CD4-positive, alpha-beta T cell (primary cell): Measurements from ENCODE around the gene PPM1H. TPM values are rescaled to one million over a fixed set of nuclear protein-coding genes. Genes with fewer than 3 reads are reported as not detected.

Experiments
- ATAC-seq: fragments of 200-7000 bp; cut with Tn5 transposase; one replicate; pipeline ENCODE4 v1.10.0; 2022; ENCODE audit warnings: mild to moderate bottlenecking; ENCODE audit not compliant: poor library complexity
- CTCF ChIA-PET: fragments of 350-600 bp; sonication (Branson Sonifier 250); formaldehyde crosslinking; loops from one replicate; lab custom pipeline; 2021; ENCODE audit warnings: antibody characterized with exemption, inconsistent platforms; lab: Charles Lee
- POLR2A ChIA-PET: fragments of 350-600 bp; sonication (Branson Sonifier 250); formaldehyde crosslinking; loops from one replicate; lab custom pipeline; 2021; ENCODE audit warnings: antibody characterized with exemption, inconsistent platforms; lab: Charles Lee
- DNase-seq, 14 experiments: peaks; one replicate each; pipeline ENCODE4 v3.0.0-alpha.2; 2013 to 2020; ENCODE audit warnings: mixed read lengths in 2 of 14
- H3K27ac ChIP-seq, 2 donors: one replicate each; pipeline versions ENCODE4 v1.5.1 to v1.7.0; 2013; ENCODE audit warnings: low read length in 2 of 2, low read depth in 1 of 2, mild to moderate bottlenecking in 1 of 2
- H3K27me3 ChIP-seq, 2 experiments: 1 replicate in 1 of 2; 2 replicates in 1 of 2; pipeline versions ENCODE4 v1.6.1 to v1.7.0; 2013; ENCODE audit warnings: low read length in 2 of 2, control low read depth in 1 of 2, mild to moderate bottlenecking in 1 of 2, moderate library complexity in 1 of 2; ENCODE audit not compliant: insufficient read depth in 2 of 2, control insufficient read depth in 1 of 2
- H3K36me3 ChIP-seq: one replicate; pipeline ENCODE4 v1.6.1; 2013; ENCODE audit warnings: low read length, control low read depth; ENCODE audit not compliant: insufficient read depth
- H3K4me1 ChIP-seq: one replicate; pipeline ENCODE4 v1.6.1; 2013; ENCODE audit warnings: low read length, control low read depth; ENCODE audit not compliant: insufficient read depth
- H3K4me3 ChIP-seq: one replicate; pipeline ENCODE4 v1.5.1; 2013; ENCODE audit warnings: mild to moderate bottlenecking, low read length, moderate library complexity
- H3K9me3 ChIP-seq, 2 experiments: 1 replicate in 1 of 2; 2 replicates in 1 of 2; pipeline versions ENCODE4 v1.6.1 to v1.7.0; 2013; ENCODE audit warnings: low read length in 2 of 2, mild to moderate bottlenecking in 2 of 2, control low read depth in 1 of 2, moderate library complexity in 1 of 2; ENCODE audit not compliant: control insufficient read depth in 1 of 2, insufficient read depth in 1 of 2
- H3K27ac Mint-ChIP-seq: one replicate; pipeline ENCODE4 v1.8.0; 2020; ENCODE audit warnings: mixed read lengths
- H3K27me3 Mint-ChIP-seq: one replicate; pipeline ENCODE4 v1.8.0; 2021; ENCODE audit warnings: mixed read lengths
- H3K36me3 Mint-ChIP-seq: one replicate; pipeline ENCODE4 v1.8.0; 2021; ENCODE audit warnings: low read depth, mixed read lengths
- H3K4me1 Mint-ChIP-seq: one replicate; pipeline ENCODE4 v1.8.0; 2021; ENCODE audit warnings: low read depth, mixed read lengths
- H3K4me3 Mint-ChIP-seq: one replicate; pipeline ENCODE4 v1.8.0; 2020; ENCODE audit warnings: mild to moderate bottlenecking, mixed read lengths
- H3K9me3 Mint-ChIP-seq: one replicate; pipeline ENCODE4 v1.8.0; 2020; ENCODE audit warnings: mixed read lengths
- intact Hi-C, 2 experiments: fragments of 100-400 bp; cut with DNase I in 1 of 2; cut with micrococcal nuclease in 1 of 2; formaldehyde crosslinking; loops; one replicate each; pipeline versions ENCODE4 v1.15.1 to v1.9.0; 2023 to 2025; cut with DNase I, micrococcal nuclease
- total RNA-seq, 174 experiments: library from RNA in 2 of 174; stranded (reverse) in 2 of 174; gene quantifications; one replicate each; pipeline ENCODE4 v1.2.3 and lab custom pipeline; 2021 to 2026
- TF ChIP-seq, protein P1 (sequence below): fragments of 200-600 bp; IDR thresholded peaks from one replicate; pipeline ENCODE4 v1.8.0; 2022; ENCODE audit warnings: antibody characterized with exemption, mild to moderate bottlenecking

Gene PPM1H
- total RNA-seq, 2 experiments from 2014 or later = not detected

- Histone ChIP-seq H3K9me3 (no peaks in the 10 kb centered on the region), H3K4me3 (no peak overlapping the region), H3K27me3 (peaks cover 0 to 4% of the 10 kb centered on the region in 2 experiments), H3K4me1 (no peaks in the 10 kb centered on the region), H3K36me3 (no peaks in the 10 kb centered on the region), H3K27ac (no peak overlapping the region)
- Mint-ChIP-seq H3K27ac (no peak overlapping the region), H3K9me3 (no peaks in the 10 kb centered on the region), H3K36me3 (no peaks in the 10 kb centered on the region), H3K4me3 (no peak overlapping the region), H3K27me3 (no peaks in the 10 kb centered on the region), H3K4me1 (no peaks in the 10 kb centered on the region)
- TF ChIP-seq, protein P1, sequence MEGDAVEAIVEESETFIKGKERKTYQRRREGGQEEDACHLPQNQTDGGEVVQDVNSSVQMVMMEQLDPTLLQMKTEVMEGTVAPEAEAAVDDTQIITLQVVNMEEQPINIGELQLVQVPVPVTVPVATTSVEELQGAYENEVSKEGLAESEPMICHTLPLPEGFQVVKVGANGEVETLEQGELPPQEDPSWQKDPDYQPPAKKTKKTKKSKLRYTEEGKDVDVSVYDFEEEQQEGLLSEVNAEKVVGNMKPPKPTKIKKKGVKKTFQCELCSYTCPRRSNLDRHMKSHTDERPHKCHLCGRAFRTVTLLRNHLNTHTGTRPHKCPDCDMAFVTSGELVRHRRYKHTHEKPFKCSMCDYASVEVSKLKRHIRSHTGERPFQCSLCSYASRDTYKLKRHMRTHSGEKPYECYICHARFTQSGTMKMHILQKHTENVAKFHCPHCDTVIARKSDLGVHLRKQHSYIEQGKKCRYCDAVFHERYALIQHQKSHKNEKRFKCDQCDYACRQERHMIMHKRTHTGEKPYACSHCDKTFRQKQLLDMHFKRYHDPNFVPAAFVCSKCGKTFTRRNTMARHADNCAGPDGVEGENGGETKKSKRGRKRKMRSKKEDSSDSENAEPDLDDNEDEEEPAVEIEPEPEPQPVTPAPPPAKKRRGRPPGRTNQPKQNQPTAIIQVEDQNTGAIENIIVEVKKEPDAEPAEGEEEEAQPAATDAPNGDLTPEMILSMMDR = no peak
- no peak for ATAC-seq
- ChIA-PET POLR2A (no interaction called here), CTCF (no interaction called here)
- DNase-seq = no peak
- intact Hi-C loops = no loop called here
Measured at GRCh38 chr12:62701492-62701891, 233.5 kb downstream of the PPM1H start.

GRCh38 chr12:62700091-62700880 is 234.7 kb downstream of the PPM1H start:
- DNase-seq (no peak), ATAC-seq (no peak)
- H3K4me3 Mint-ChIP-seq = no peak overlapping the region
- no peaks in the 10 kb centered on the region for H3K4me1 Mint-ChIP-seq
- Histone ChIP-seq H3K9me3 (no peaks in the 10 kb centered on the region), H3K27ac (no peak overlapping the region), H3K36me3 (no peaks in the 10 kb centered on the region), H3K27me3 (peaks cover 0 to 4% of the 10 kb centered on the region in 2 experiments), H3K4me1 (no peaks in the 10 kb centered on the region), H3K4me3 (no peak overlapping the region)
- no peaks in the 10 kb centered on the region for H3K36me3 Mint-ChIP-seq
- ChIA-PET CTCF (interaction anchor here (1.6 kb wide), 1 partner anchor 10 kb away, joined by 3 read pairs; no protein-coding TSS in a partner anchor), POLR2A (no interaction called here)
- TF ChIP-seq, protein P1 = no peak
- no peaks in the 10 kb centered on the region for H3K9me3 Mint-ChIP-seq
- no peaks in the 10 kb centered on the region for H3K27me3 Mint-ChIP-seq
- no peak overlapping the region for H3K27ac Mint-ChIP-seq
- intact Hi-C loops = no loop called here

DNA sequence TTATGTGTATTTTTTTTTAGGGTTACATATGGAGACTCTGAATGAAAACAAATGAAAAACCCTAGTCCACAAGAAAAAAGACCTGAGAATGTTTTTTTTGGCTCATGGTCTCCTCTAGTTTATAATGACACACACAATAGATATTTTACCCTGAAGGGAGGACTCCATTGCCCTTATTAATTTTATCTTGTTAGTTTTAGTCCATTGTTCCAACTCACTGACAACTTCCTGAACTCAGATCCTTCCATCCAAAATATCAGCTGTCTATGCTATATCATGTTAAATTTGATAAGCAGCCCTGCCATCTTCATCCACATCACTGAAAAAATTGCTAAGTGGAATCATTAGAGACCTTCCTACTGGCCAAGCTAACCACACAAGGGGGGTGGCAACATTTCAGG is 236.2 kb downstream of the PPM1H start:
- CTCF ChIA-PET = interaction anchor here (0.6 to 1.6 kb wide), 2 partner anchors 9 to 71 kb away, joined by 3 to 4 read pairs; no protein-coding TSS in a partner anchor
- H3K27ac ChIP-seq = no peak overlapping the region
- no peak overlapping the region for H3K4me3 ChIP-seq
- Mint-ChIP-seq H3K9me3 (no peaks in the 10 kb centered on the region), H3K36me3 (no peaks in the 10 kb centered on the region), H3K27me3 (no peaks in the 10 kb centered on the region), H3K4me3 (no peak overlapping the region), H3K4me1 (no peaks in the 10 kb centered on the region), H3K27ac (no peak overlapping the region)
- TF ChIP-seq, protein P1 = no peak
- H3K36me3 ChIP-seq = no peaks in the 10 kb centered on the region
- POLR2A ChIA-PET = no interaction called here
- H3K27me3 ChIP-seq = peaks cover 0 to 4% of the 10 kb centered on the region in 2 experiments
- ATAC-seq = no peak
- no peaks in the 10 kb centered on the region for H3K4me1 ChIP-seq
- H3K9me3 ChIP-seq = no peaks in the 10 kb centered on the region
- no peak for DNase-seq
- intact Hi-C loops = no loop called here
